T-helper 1 cell treated with Interleukin-12 subunit alpha and Interleukin-12 subunit beta and Interleukin-4 antibody, amounts not matched to agents 30 ng/mL and 1 ng/mL, for 36 hours (primary cell): ENCODE data around the gene NDST1. TPM values are rescaled to one million over a fixed set of nuclear protein-coding genes. Genes with fewer than 3 reads are reported as not detected.

Source experiments
- intact Hi-C: fragments of 100-400 bp; cut with micrococcal nuclease; formaldehyde crosslinking; loops from one replicate; pipeline ENCODE4 v1.15.1; 2024
- total RNA-seq: library from RNA; stranded (reverse); gene quantifications from 2 replicates; pipeline ENCODE4 v1.2.3, GENCODE V29; 2022

The NDST1 gene
- total RNA-seq, 1 donor from 2014 or later: 0.49 TPM

GRCh38 chr5:150584556-150585335 is 76.8 kb downstream of the NDST1 start:
- intact Hi-C loops: no loop called here

DNA sequence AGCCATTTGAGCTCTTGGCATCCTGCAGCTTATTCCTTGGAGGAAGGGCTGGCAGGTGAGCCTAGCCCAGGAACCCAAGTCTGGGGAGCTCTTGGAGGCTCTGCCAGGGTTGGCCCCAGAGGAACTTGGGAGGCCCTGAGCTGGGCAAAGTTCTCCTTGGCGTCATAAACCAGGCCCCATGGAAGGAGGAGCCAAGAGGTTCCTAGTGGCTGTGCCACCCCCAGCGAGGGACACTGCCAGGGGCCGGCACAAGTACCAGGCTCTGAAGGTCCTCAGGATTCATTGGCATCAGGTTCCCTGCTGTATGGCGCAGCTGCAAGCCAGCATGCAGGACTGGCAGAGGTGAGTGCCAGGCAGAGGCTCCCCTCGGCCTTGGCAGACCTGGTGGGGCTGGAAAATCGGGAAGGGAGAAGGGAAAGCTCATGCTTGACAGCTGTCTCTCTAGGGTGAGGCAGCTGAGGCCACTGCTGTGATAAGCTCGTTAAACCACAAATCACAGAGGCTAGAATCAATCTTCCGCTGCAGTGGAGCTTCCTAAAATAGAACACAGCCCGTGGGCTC is 77.9 kb downstream of the NDST1 start:
- intact Hi-C loops: no loop called here

- intact Hi-C loops: no loop called here
Observed at GRCh38 chr5:150587016-150587415, 79.1 kb downstream of the NDST1 start.

GRCh38 chr5:150587856-150588595 is 80.1 kb downstream of the NDST1 start:
- intact Hi-C loops: no loop called here

GRCh38 chr5:150588596-150588890 is 80.6 kb downstream of the NDST1 start:
- intact Hi-C loops: no loop called here

GRCh38 chr5:150589862-150590601 is 82.1 kb downstream of the NDST1 start:
- intact Hi-C loops: no loop called here

DNA sequence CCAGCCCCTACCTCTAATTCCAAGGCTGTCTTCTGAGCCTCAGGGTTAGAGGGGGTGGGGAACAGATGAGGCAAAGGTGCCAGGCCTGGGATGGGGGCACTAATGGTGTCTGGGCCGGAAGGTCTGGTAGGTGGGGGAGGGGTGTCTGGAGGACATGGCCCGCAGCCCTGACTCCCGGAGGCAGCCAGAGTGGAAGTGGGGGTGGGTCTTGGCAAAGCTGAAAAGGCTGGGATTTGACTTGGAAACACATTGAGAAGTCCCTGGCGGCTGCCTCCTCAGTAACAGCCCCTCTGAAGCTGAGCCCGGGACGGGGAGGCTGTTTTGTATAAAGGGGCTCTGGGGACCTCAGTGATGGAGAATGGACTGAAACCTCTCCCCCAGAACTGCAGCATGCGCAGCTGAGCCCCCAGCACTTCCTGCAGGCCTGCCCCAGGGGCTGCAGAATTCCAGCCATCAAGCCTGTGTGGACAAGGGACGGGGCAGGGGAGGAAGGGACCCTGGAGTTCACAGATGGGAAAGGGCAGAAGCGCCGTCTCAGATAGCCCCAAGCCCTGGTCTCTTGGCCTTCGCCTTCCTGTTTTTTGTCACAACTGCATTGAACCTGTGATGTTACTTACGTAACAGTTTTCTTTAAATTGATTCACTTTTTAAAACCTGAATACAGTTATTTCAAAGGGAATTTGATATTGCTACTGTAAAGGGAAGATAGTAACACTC is 83.2 kb downstream of the NDST1 start:
- intact Hi-C loops: no loop called here

- intact Hi-C loops: no loop called here
Observed at GRCh38 chr5:150593593-150593992, 85.7 kb downstream of the NDST1 start.

- intact Hi-C loops: no loop called here
Observed at GRCh38 chr5:150593996-150594395, 86.1 kb downstream of the NDST1 start.

GRCh38 chr5:150595466-150596031 is 87.6 kb downstream of the NDST1 start:
- intact Hi-C loops: no loop called here

GRCh38 chr5:150596313-150596712 is 88.4 kb downstream of the NDST1 start:
- intact Hi-C loops: no loop called here

DNA sequence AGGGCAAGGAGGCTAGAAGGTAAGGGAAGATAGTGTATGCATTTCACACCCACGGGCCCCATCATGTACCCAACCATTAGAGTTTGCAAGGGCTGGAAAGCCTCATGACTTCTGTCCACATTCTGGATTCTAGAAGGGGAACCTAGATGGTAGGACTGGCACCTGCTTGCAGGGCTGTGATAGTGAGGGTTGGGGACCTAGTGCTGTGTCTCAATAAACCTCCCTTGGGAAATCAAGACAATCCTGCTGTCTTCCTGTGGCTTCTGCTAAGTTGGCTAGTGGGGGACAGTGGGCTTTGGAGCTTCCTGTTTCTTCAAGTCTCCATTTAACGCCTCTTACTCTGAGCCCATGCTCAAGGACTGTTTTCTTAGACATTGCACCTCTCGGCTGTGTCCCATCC is 88.9 kb downstream of the NDST1 start:
- intact Hi-C loops: no loop called here

GRCh38 chr5:150598006-150598405 is 90.1 kb downstream of the NDST1 start:
- intact Hi-C loops: no loop called here

GRCh38 chr5:150598821-150599273 is 90.9 kb downstream of the NDST1 start:
- intact Hi-C loops: no loop called here

DNA sequence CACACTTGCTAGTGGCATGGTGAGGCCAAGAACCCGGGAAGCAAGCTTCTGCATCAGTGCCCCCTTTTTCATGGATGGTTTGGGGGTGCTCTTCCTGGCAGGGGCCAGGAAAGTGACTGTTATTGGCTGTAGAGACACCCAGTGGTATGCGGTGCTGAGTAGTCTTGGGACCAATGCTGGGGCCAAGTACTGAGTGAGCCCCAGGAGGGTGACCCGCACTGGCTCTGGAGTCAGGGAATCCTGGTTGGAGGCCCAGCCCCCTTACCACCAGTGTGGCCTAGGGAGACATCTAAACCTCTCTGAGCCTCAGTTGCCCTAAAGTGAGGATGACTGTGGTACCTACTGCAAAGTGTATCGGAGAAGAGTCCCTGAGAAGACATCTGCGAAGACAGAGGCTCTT is 91.3 kb downstream of the NDST1 start:
- intact Hi-C loops: no loop called here

GRCh38 chr5:150599917-150600511 is 92.1 kb downstream of the NDST1 start:
- intact Hi-C loops: no loop called here

DNA sequence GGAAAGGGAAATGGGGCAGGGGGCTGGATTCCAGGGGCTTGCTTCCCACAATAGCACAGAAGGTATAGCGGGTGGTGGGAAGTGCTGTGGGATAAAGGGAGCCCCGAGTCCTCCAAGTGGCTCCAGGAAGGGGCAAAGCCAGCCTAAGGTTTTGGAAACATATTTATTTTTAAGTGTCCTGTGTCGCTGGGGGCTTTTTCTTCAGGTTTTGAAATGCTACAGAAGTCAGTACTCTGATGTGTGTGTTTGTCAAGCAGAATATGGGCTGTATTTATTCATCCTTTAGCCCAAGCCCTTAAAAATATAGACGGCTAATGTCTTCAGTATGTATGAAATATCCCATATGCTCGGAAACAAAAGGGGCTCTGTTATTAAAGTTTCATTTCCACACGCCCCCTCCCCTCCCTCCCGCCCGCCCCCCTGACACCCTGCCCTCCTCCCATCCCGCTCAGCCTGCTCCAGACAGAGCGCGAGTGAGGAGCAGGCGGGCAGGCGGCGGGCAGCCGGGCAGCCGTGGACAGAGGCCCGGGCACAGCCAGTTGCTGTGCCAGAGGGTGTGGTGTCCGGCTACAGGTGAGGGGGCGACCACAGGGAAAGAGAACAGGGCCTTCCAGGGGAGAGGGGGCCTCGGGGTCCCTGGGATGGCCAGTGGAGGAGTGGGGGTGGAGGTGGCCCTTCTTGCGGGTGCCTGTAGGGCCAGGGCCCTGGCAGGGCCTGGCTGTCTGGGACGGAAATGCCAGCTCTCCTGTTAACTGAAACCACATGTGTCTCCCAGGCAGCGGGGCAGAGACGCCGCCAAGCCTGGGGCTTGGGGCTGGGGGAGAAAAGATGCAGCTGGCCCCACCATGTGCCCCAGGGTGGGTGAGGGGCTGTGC is 92.9 kb downstream of the NDST1 start:
- intact Hi-C loops: no loop called here

DNA sequence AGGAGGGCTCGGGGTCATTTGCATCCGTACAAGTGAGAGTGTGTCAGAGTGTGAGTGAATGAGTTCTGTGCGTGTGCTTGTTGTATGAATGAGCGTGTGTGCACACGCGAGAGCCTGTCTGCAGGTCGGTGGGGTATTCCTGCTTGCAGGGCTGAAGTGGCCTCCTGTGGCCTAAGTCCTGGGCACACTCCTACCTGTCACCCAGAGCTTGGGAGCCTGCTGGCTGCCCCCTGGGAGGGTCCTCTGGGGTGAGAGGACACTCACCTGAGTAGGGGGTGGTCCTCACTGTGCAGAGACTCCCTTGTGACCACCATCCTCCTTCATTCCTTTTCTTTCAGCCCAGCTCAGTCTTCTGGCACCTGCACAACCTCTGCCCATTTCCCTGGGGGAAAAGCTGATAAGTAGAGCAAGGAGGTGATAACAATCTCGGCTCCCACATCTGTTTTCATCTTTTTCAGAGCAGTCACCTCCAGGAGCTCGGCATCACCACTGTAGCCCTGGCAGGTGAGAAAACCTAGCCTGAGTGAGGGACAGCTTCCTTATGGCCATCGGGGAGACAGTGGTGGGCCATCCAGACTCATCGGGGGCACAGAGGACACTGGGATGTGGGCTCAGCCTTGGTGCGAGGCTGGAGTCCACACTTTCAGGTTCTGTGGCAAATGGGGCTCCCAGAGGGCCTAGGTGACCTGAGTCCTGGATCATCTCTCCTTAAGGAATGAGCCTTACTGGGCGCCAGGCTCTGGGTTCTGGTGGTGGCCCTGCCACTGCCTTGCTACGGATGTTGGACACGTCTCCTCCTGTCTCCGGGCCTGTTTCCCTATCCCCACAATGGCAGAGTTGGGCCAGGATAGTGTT is 93.8 kb downstream of the NDST1 start:
- intact Hi-C loops: no loop called here

DNA sequence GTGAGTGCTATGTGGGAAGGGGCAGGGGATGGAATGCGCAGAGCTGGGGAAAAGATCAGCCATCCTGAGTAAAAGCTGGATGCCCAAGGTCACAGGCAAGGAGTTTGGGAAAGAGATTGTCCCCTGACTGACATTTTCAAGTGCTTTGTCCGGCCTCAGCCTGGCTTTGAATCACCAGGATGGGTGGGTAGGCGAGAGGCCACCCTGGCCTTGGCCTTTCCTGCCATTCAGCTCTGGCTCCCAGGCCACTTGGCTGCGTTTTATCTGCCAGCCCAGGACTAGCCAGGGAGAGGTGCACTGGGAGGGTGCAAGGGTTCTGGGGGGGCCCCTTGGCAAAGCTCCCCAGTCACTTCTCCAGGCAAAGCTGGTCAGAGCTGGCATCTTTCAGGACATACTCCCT is 95.1 kb downstream of the NDST1 start:
- intact Hi-C loops: no loop called here
